HAP-1 (cell line): ENCODE results near the gene CHKA.
"Not testable (repeated sequence)": the region's sequence is repeated elsewhere in the genome, so short reads cannot be mapped to it uniquely, and the experiment has no call there.

Experiments used
- DNase-seq, 2 experiments: peaks; one replicate each; pipeline ENCODE4 v3.0.0-alpha.2; 2016 to 2020; ENCODE audit warnings: low spot score in 2 of 2
- H3K27me3 ChIP-seq: fragments of 250-450 bp; sonication (Bioruptor Pico); 2 replicates; pipeline ENCODE4 v1.5.1; 2020; ENCODE audit warnings: low read depth, mild to moderate bottlenecking, moderate library complexity
- H3K36me3 ChIP-seq: fragments of 250-450 bp; sonication (Bioruptor Pico); replicated peaks from 2 replicates; pipeline ENCODE4 v1.5.1; 2020; ENCODE audit warnings: mild to moderate bottlenecking
- H3K4me1 ChIP-seq: fragments of 250-450 bp; sonication (Bioruptor Pico); 2 replicates; pipeline ENCODE4 v1.5.1; 2020; ENCODE audit warnings: mild to moderate bottlenecking
- H3K4me3 ChIP-seq: fragments of 250-450 bp; sonication (Bioruptor Pico); 2 replicates; pipeline ENCODE4 v1.5.1; 2020; ENCODE audit warnings: mild to moderate bottlenecking, moderate library complexity
- H3K9me3 ChIP-seq: fragments of 250-450 bp; sonication (Bioruptor Pico); 2 replicates; pipeline ENCODE4 v1.5.1; 2020; ENCODE audit warnings: mild to moderate bottlenecking, moderate library complexity
- in situ Hi-C: fragments of 300-500 bp; cut with MboI; formaldehyde crosslinking; loops from 3 replicates; pipeline ENCODE4 v1.14.3; 2020; ENCODE audit warnings: low sequenced_read_pairs, inconsistent platforms, mixed read lengths

CHKA gene

GRCh38 chr11:68116974-68117373, 4.2 kb downstream of the CHKA start:
- peaks cover 25% of the 10 kb centered on the region for H3K4me1 ChIP-seq
- in situ Hi-C loops: no loop called here
- H3K9me3 ChIP-seq: no peaks in the 10 kb centered on the region
- DNase-seq: no peak
- H3K27me3 ChIP-seq: no peaks in the 10 kb centered on the region
- peaks cover 3% of the 10 kb centered on the region for H3K36me3 ChIP-seq
- H3K4me3 ChIP-seq: no peak overlapping the region

GRCh38 chr11:68116126-68116525, 5.1 kb downstream of the CHKA start:
- no peak for DNase-seq
- Histone ChIP-seq H3K9me3 (no peaks in the 10 kb centered on the region), H3K4me3 (no peak overlapping the region), H3K36me3 (peaks cover 3% of the 10 kb centered on the region), H3K27me3 (no peaks in the 10 kb centered on the region), H3K4me1 (peaks cover 22% of the 10 kb centered on the region)
- in situ Hi-C loops: no loop called here

- in situ Hi-C loops: no loop called here
- H3K4me3 ChIP-seq: no peak overlapping the region
- peaks cover 3% of the 10 kb centered on the region for H3K36me3 ChIP-seq
- H3K4me1 ChIP-seq: peaks cover 22% of the 10 kb centered on the region
- no peaks in the 10 kb centered on the region for H3K27me3 ChIP-seq
- no peaks in the 10 kb centered on the region for H3K9me3 ChIP-seq
- no peak for DNase-seq
Observed at GRCh38 chr11:68115285-68115684, 5.9 kb downstream of the CHKA start.

- Histone ChIP-seq H3K4me3 (no peak overlapping the region), H3K9me3 (no peaks in the 10 kb centered on the region), H3K4me1 (peaks cover 22% of the 10 kb centered on the region), H3K27me3 (no peaks in the 10 kb centered on the region), H3K36me3 (peaks cover 3% of the 10 kb centered on the region)
- in situ Hi-C loops: no loop called here
- DNase-seq: no peak
Observed at GRCh38 chr11:68113986-68114385, 7.2 kb downstream of the CHKA start.

GRCh38 chr11:68107689-68108088, 13.5 kb downstream of the CHKA start:
- no peaks in the 10 kb centered on the region for H3K4me1 ChIP-seq
- DNase-seq: no peak
- H3K9me3 ChIP-seq: no peaks in the 10 kb centered on the region
- no peaks in the 10 kb centered on the region for H3K27me3 ChIP-seq
- peaks cover 2% of the 10 kb centered on the region for H3K36me3 ChIP-seq
- no peak overlapping the region for H3K4me3 ChIP-seq
- in situ Hi-C loops: no loop called here

GRCh38 chr11:68106165-68106940, 14.8 kb downstream of the CHKA start:
- in situ Hi-C loops: no loop called here
- DNase-seq: no peak
- H3K9me3 ChIP-seq: no peaks in the 10 kb centered on the region

GRCh38 chr11:68099474-68100405, 21.4 kb downstream of the CHKA start:
- in situ Hi-C loops: no loop called here
- Histone ChIP-seq H3K27me3 (no peaks in the 10 kb centered on the region), H3K4me3 (no peak overlapping the region), H3K36me3 (no peaks in the 10 kb centered on the region; the same call in 1 of the 2 replicates), H3K4me1 (no peaks in the 10 kb centered on the region), H3K9me3 (no peaks in the 10 kb centered on the region)
- no peak for DNase-seq

More at GRCh38 chr11:68106165-68106940, 14.8 kb downstream of the CHKA start:
- Histone ChIP-seq H3K4me3 (no peak overlapping the region), H3K36me3 (peaks cover 2% of the 10 kb centered on the region), H3K4me1 (no peaks in the 10 kb centered on the region), H3K27me3 (no peaks in the 10 kb centered on the region)

- Histone ChIP-seq H3K4me3 (no peak overlapping the region), H3K4me1 (no peaks in the 10 kb centered on the region), H3K27me3 (no peaks in the 10 kb centered on the region), H3K36me3 (no peaks in the 10 kb centered on the region; the same call in 1 of the 2 replicates), H3K9me3 (no peaks in the 10 kb centered on the region)
- in situ Hi-C loops: no loop called here
- no peak for DNase-seq
Observed at GRCh38 chr11:68099057-68099456, 22.1 kb downstream of the CHKA start.

DNA sequence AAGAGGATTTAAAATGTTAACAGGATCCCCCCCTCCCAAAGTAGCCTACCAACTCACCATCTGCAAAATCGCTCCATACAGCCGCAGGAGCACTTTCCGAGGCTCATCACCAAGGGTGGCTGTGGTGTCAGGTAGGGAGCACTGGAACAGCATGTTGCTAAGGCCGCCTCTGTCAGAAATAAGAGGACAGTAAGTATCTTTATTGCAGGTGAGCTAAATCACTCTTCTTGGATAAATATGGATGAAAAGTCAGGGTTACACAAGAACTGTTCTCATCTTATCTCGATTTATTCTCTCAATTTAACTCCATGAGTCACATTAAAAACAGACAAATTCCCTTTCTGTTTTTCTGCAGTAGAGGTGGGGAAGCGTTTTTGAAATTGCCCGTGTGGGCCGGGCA, 24.2 kb downstream of the CHKA start:
- in situ Hi-C loops: no loop called here
- Histone ChIP-seq H3K36me3 (no peaks in the 10 kb centered on the region; the same call in 1 of the 2 replicates), H3K4me3 (no peak overlapping the region), H3K27me3 (no peaks in the 10 kb centered on the region), H3K4me1 (no peaks in the 10 kb centered on the region), H3K9me3 (no peaks in the 10 kb centered on the region)
- no peak for DNase-seq

GRCh38 chr11:68093565-68093964, 27.6 kb downstream of the CHKA start:
- H3K9me3 ChIP-seq: no peaks in the 10 kb centered on the region
- H3K4me3 ChIP-seq: no peak overlapping the region
- no peaks in the 10 kb centered on the region; the same call in none of the 2 replicates for H3K36me3 ChIP-seq
- in situ Hi-C loops: no loop called here
- DNase-seq: no peak
- H3K4me1 ChIP-seq: no peaks in the 10 kb centered on the region
- no peaks in the 10 kb centered on the region for H3K27me3 ChIP-seq

GRCh38 chr11:68092946-68093345, 28.2 kb downstream of the CHKA start:
- H3K9me3 ChIP-seq, H3K36me3 ChIP-seq, H3K4me1 ChIP-seq, H3K27me3 ChIP-seq, in situ Hi-C loops, DNase-seq, H3K4me3 ChIP-seq: not testable (repeated sequence)

DNA sequence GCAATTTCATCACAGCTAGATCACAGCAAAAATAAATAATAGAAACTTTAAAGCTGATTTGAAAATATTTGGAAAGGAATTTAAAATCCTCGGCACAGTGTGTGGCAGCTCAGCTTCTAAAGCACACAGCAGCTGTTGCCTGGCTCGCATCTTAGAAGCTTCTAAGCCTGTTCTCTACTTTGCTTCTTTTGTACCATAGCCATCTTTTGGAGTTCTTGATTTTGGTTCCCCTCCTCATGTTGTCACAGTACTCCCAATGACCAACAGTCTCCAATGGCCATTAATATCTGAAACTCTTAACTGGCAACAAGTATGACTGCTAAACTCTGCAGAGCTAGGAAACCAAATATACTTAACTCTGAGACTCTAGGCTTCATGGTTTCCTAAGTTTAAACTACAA, 28.8 kb downstream of the CHKA start:
- no peaks in the 10 kb centered on the region for H3K4me1 ChIP-seq
- H3K36me3 ChIP-seq: no peaks in the 10 kb centered on the region; the same call in none of the 2 replicates
- DNase-seq: no peak
- in situ Hi-C loops: no loop called here
- no peaks in the 10 kb centered on the region for H3K27me3 ChIP-seq
- no peaks in the 10 kb centered on the region for H3K9me3 ChIP-seq
- H3K4me3 ChIP-seq: no peak overlapping the region

DNA sequence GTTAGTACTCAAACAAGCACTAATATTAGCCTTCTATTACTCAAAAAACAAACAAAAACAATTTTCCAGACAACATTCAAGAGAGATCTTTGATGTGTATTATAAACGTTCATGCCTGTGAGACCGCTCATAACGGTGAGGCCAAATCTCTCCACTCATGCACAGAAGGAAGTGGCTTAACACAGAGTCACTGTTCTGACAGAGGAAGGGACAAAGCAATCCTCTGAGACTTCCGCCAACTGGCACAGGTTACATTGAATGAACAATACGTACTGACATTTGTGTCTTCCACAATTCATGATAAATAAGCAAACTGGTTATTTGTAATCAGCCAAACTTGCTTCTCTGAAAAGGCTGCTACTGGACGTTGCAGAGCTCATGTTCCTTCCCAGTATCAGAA, 30.5 kb downstream of the CHKA start:
- no peak overlapping the region for H3K4me3 ChIP-seq
- in situ Hi-C loops: no loop called here
- no peaks in the 10 kb centered on the region; the same call in none of the 2 replicates for H3K36me3 ChIP-seq
- DNase-seq: no peak
- H3K27me3 ChIP-seq: no peaks in the 10 kb centered on the region
- H3K4me1 ChIP-seq: no peaks in the 10 kb centered on the region
- H3K9me3 ChIP-seq: no peaks in the 10 kb centered on the region

DNA sequence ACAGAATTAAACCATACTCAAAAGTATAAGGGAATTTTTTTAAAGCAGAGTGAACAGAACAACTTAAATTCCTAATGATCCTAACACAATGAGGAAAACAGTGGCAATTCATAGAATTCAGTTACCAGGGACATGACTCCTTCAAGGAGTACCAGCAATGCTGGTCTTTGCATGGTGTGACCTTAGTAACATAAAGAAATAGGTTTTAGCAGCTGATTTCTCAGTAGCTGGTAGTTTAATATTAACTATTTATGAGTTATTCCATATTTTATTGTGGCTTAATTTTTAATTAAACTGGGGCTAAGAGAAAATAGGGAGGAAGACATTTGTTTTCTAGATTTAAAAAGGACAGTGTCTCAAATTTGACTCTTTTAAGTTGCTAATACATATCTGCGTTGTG, 30.9 kb downstream of the CHKA start:
- no peak overlapping the region for H3K4me3 ChIP-seq
- no peaks in the 10 kb centered on the region for H3K27me3 ChIP-seq
- DNase-seq: no peak
- in situ Hi-C loops: no loop called here
- no peaks in the 10 kb centered on the region for H3K9me3 ChIP-seq
- H3K4me1 ChIP-seq: no peaks in the 10 kb centered on the region
- no peaks in the 10 kb centered on the region; the same call in none of the 2 replicates for H3K36me3 ChIP-seq
